Measurements from ENCODE around the gene SLC9C2.
"Not testable (repeated sequence)": the region's sequence is repeated elsewhere in the genome, so short reads cannot be mapped to it uniquely, and the experiment has no call there.

Gene SLC9C2

GRCh38 chr1:173603056-173603591, at the start of gene SLC9C2:
SLC9C2 (minus strand) TSS chr1:173603072; CDS start chr1:173601776, 1,296 bp downstream.
- DNase-seq, result no peak

GRCh38 chr1:173648880-173649605, 46.2 kb upstream of the SLC9C2 start:
- no peak for DNase-seq

DNA sequence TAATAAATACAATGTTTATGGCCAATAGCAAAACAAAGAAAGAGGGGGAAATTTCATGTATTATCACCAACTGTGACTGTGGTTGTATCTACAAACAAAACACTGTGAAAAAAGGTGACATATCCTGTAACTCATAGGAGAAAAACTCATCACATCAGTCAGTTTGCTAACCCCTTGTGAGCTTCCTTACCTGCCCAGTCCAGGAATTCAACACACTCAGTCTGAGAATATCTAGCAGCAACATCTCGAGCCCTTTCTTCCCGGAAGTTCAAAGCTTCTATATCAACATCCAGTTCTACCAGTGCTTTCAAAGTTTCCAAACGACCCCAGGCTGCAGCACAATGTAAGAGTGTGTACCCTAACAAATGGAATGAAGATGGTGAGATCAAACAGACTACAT, 43.8 kb upstream of the SLC9C2 start:
- no peak for DNase-seq

DNA sequence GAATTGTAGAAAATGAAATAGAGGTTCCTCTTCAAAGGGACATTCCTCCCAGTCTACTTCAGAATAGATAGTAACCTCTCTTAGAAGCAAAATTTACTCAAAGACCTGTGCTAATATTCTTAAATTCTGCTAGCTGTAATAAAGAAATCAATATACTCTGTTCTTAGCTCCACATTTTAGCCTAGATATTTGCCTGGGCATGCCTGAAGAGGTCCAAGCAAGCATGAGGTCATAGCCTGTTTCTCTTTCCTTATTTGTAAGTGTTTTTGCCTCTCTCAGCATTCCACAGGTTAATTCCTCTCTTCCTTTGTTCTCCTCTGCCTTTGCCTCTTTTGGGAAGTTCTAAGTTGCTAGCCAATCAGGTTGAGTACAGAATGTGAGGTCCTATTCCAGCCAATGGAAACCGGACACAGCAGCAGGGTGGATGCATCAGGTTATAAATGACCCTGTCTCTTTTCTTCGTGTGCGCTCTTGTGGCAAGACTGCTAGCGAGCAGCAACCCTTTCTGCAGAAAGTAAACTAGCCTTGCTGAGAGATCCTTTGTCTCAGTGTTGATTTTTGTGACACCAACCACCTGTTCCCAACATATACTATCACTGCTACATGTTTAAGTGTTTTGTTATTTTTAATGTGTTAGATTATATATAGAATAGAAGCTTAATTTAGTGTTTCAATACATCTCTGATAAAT, 39.7 kb upstream of the SLC9C2 start:
- DNase-seq, result not testable (repeated sequence)

DNA sequence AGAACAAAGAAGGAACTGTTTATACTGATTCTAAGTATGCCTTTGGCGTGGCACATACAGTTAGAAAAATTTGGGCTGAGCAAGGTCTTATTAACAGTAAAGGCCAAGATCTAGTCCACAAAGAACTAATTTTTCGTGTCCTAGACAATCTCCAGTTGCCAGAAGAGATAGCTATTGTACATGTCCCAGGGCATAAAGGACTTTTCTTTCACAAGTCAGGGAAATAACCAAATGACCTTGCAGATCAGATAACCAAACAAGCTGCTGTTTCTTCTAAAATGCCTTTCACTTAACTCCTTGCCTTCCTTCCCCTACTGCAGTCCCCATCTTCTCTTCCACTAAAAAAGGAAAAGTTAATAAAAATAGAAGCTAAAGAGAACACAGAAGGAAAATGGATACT, 36.2 kb upstream of the SLC9C2 start:
- no peak for DNase-seq

DNA sequence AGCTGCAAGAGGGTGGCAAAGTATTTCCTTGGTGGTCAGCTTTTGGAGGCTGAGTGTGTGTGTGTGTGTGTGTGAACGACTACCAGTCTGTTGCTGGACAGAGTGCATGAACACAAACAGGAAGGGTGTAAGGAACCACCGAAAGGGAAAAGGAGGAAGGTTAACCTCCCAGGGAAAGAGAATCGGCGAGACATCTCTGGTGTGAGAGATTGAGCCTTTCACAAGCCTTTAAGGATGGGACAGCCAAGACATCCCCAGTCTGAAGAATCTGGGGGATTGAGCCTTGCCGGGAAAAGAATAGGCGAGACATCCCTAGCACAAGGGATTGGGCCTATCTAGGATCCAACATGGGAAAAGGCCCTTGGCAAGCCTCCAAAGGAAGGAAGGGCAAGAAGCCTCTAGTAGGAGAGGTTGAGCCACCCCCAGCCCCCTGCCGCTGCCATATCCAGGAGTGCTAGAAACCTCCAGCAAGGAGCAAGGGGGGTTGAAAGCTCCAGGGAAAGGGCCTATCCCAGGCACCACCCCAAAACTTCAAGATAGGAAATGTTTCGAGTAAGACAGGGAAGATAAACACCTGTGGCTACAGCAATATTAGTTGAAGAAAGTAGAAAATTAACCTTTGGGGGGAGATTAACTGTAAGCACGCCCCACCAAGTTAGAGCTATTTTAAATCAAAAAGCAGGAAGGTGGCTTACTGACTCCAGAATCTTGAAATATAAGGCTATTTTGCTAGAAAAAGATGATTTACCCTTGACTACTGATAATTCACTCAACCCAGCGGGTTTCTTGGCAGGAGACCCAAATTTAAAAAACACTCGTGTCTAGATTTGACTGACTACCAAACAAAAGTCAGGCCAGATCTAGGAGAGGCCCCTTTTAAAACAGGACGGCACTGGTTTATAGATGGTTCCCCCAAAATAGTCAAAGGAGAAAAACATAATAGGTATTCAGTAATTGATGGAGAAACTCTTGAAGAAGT, 35.5 kb upstream of the SLC9C2 start:
- no peak for DNase-seq

DNA sequence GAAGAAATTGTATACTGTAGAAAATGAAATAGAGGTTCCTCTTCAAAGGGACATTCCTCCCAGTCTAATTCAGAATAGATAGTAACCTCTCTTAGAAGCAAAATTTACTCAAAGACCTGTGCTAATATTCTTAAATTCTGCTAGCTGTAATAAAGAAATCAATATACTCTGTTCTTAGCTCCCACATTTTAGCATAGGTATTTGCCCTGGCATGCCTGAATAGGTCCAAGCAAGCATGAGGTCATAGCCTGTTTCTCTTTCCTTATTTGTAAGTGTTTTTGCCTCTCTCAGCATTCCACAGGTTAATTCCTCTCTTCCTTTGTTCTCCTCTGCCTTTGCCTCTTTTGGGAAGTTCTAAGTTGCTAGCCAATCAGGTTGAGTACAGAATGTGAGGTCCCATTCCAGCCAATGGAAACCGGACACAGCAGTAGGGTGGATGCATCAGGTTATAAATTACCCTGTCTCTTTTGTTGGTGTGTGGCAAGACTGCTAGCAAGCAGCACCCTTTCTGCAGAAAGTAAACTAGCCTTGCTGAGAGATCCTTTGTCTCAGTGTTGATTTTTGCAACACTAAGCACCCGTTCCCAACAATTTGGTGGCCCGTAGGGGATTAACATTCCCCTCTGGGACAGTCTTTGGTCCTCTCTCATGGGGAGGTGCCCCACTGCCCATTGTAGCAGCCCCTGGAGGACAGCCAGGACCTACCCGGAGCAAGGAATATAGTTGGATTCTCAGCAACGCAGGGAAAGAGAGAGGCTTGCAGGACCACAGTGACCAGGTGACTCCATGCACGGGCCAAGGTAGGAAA, 34.6 kb upstream of the SLC9C2 start:
- DNase-seq, result not testable (repeated sequence)

GRCh38 chr1:173635116-173635515, 32.2 kb upstream of the SLC9C2 start, which contains the start of gene TEX50:
TEX50 (plus strand) TSS chr1:173635338; CDS start chr1:173635522, 184 bp downstream.
- DNase-seq, result no peak

- no peak for DNase-seq
Observed at GRCh38 chr1:173628888-173629287, 26.0 kb upstream of the SLC9C2 start.

GRCh38 chr1:173627269-173627668, 24.4 kb upstream of the SLC9C2 start:
- no peak for DNase-seq

- DNase-seq, result no peak
Observed at GRCh38 chr1:173616859-173617258, 14.0 kb upstream of the SLC9C2 start.

DNA sequence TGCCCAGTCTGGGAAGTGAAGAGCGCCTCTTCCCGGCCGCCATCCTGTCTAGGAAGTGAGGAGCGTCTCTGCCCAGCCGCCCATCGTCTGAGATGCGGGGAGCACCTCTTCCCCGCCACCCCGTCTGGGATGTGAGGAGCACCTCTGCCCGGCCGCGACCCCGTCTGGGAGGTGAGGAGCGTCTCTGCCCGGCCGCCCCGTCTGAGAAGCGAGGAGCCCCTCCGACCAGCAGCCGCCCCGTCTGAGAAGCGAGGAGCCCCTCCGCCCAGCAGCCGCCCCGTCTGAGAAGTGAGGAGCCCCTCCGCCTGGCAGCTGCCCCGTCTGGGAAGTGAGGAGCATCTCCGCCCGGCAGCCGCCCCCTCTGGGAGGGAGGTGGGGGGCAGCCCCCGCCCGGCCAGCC, 10.2 kb upstream of the SLC9C2 start:
- not testable (repeated sequence) for DNase-seq

DNA sequence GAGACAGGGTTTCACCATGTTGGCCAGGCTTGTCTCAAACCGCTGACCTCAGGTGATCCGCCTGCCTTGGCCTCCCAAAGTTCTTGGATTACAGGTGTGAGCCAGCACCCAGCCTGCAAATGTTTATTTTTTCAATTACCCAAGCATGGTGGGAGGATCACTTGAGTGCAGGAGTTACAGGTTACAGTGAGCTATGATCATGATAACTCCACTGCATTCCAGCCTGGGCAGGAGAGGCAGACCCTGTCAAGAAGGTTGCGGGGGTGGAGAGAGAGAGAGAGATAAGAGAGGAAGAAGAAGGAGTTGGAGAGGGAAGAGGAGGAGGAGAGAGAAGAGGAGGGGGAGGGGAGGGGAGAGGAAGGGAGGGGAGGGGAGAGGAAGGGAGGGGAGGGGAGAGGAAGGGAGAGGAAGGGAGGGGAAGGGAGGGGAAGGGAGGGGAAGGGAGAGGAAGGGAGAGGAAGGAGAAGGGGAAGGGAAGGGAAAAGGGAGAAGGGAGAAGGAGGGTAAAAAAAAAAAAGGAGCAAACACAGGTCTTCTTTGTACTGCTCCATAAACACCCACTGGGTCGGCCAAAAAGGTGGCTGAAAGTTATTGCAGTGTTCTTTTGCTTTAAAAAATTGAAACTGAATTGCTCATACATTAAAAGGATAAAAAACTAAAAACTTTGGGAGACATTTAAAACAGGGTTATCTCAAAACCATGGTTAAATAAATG, 5.8 kb upstream of the SLC9C2 start:
- DNase-seq, result no peak

GRCh38 chr1:173601588-173601987, 1.3 kb downstream of the SLC9C2 start:
- DNase-seq, result no peak

DNA sequence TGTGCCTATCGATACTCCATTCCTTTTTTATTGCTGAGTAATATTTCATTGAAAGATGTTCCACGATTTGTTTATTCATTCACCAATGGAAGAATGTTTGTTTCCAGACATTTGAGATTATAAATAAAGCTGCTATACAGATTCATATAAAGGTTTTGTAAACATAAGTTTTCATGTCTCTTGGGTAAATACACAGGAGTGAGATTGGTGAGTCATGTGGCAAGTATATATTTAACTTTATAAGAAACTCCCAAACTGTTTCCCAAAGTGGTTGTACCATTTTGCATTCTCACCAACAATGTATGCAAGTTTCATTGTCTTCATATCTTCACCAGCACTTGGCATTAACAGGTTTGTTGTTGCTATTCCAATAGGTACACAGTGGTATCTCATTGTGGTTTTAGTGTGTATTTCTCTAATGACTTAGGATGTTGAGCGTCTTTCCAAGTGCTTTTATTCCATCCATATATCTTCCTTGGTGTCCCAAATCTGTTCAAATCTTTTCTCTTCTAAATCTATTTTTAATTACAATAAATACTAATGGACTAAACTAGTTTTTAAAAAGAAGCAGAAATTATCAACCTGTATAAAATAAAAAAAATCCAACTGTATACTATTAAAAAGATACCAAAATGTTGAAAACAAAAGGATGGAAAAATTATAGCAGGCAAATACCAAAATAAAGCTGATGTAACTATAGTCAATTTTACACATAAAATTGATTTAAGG, 6.6 kb downstream of the SLC9C2 start:
- DNase-seq, result no peak

DNA sequence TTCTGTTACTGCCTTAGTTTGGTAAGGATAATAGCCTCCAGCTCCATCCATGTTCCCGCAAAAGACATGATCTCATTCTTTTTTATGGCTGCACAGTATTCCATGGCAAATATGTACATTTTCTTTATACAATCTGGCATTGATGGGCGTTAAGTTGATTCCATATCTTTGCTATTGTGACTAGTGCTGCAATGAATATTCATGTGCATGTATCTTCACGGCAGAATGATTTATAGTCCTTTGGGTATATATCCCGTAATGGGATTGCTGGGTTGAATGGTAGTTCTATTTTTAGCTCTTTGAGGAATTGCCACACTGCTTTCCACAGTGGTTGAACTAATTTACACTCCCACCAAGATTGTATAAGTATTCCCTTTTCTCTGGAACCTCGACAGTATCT, 11.7 kb downstream of the SLC9C2 start:
- not testable (repeated sequence) for DNase-seq

DNA sequence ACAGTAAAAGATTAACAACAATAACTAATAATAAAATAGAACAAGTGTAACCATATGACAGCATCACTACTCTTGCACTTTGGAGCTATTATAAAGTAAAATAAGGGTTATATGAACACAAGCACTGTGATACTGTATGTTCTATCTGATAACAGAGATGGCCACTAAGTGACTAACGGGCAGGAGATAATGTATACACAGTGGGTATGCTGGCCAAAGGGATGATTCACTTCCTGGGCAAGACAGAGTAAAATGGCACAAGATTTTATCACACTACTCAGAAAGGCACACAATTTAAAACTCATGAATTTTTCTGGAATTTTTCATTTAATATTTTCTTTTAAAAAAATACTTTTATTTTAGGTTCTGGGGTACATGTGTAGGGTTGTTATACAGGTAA, 12.3 kb downstream of the SLC9C2 start:
- DNase-seq, result no peak

- no peak for DNase-seq
Observed at GRCh38 chr1:173581383-173582079, 21.3 kb downstream of the SLC9C2 start.

- no peak for DNase-seq
Observed at GRCh38 chr1:173580658-173581057, 22.2 kb downstream of the SLC9C2 start.

- DNase-seq, result no peak
Observed at GRCh38 chr1:173580071-173580470, 22.8 kb downstream of the SLC9C2 start.
